ENCODE measurements around the gene SYT1.

SYT1 gene

DNA sequence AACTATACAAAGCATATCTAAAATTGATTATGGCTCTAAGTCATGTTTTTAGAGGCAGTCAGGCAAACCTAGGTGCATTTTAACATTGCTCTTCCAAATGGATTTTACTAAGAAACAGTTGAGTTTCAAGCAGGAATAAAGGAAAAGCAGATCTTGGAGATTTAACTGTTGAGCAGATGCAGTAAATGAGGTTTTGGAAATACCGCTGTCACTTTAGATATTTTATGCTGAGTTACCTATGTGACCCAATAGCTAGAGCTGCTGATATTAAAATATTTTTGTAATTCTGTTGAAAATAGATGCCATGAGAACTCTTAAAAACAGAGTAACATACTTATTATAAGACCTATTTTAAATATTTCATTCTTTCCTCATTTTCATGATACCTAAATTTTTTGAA lies 181.4 kb downstream of the SYT1 start:
- Histone ChIP-seq H3K4me3 (ENCODE audit: low read depth, low read length) (no peak overlapping the region), H3K79me2 (no peaks in the 10 kb centered on the region), H3K27me3 (ENCODE audit: control insufficient read depth, insufficient read depth, low read length) (no peaks in the 10 kb centered on the region), H2AFZ (no peak overlapping the region), H3K36me3 (ENCODE audit: control insufficient read depth, insufficient read depth, low read length) (no peaks in the 10 kb centered on the region), H3K4me1 (no peaks in the 10 kb centered on the region), H3K27ac (no peak overlapping the region), H3K9ac (no peak overlapping the region), H3K4me2 (ENCODE audit: low read length) (no peak overlapping the region), H3K9me3 (ENCODE audit: control insufficient read depth, low read length) (no peaks in the 10 kb centered on the region)
- TF ChIP-seq, protein P1, sequence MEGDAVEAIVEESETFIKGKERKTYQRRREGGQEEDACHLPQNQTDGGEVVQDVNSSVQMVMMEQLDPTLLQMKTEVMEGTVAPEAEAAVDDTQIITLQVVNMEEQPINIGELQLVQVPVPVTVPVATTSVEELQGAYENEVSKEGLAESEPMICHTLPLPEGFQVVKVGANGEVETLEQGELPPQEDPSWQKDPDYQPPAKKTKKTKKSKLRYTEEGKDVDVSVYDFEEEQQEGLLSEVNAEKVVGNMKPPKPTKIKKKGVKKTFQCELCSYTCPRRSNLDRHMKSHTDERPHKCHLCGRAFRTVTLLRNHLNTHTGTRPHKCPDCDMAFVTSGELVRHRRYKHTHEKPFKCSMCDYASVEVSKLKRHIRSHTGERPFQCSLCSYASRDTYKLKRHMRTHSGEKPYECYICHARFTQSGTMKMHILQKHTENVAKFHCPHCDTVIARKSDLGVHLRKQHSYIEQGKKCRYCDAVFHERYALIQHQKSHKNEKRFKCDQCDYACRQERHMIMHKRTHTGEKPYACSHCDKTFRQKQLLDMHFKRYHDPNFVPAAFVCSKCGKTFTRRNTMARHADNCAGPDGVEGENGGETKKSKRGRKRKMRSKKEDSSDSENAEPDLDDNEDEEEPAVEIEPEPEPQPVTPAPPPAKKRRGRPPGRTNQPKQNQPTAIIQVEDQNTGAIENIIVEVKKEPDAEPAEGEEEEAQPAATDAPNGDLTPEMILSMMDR (IDR thresholded peaks at IDR 0.05): no peak

DNA sequence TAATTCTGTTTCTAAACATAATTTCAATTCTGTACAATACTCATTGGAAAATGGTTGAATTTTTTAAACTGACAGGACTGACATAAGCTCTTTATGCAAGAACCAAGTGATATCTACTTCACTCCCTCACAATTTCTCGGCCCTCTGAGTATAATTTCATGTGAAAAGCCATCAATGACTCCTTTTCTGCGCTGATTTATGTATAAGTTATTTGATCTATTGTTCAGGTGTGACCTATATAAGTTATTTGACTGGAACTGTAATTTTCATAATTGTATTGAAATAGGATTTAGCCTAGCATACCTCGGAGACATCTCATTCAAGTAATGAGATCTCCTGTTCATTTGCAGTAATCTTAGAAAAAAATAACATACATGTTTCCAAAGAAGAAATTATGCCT lies 184.4 kb downstream of the SYT1 start:
- Histone ChIP-seq H3K9ac (no peak overlapping the region), H3K36me3 (ENCODE audit: control insufficient read depth, insufficient read depth, low read length) (no peaks in the 10 kb centered on the region), H3K4me3 (ENCODE audit: low read depth, low read length) (no peak overlapping the region), H2AFZ (no peak overlapping the region), H3K9me3 (ENCODE audit: control insufficient read depth, low read length) (no peaks in the 10 kb centered on the region), H3K4me2 (ENCODE audit: low read length) (no peak overlapping the region), H3K27ac (no peak overlapping the region), H3K4me1 (no peaks in the 10 kb centered on the region), H3K79me2 (no peaks in the 10 kb centered on the region), H3K27me3 (ENCODE audit: control insufficient read depth, insufficient read depth, low read length) (no peaks in the 10 kb centered on the region)
- TF ChIP-seq, protein P1 (IDR thresholded peaks at IDR 0.05): no peak

DNA sequence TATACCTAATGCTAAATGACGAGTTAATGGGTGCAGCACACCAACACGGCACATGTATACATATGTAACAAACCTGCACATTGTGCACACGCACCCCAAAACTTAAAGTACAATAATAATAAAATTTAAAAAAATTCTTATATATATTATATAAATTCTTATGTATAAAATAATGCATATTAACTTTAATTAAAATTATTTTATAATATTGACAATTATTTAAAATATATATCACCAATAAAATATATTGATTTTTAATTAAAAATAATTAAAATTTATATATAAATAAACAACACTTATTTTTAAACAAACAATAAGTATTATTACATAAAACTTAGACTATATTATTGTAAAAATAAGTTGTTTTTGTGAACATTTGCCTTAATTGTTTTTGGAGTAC lies 188.8 kb downstream of the SYT1 start:
- no peaks in the 10 kb centered on the region for H3K79me2 ChIP-seq
- H2AFZ ChIP-seq: no peak overlapping the region
- no peaks in the 10 kb centered on the region for H3K9me3 ChIP-seq (ENCODE audit: control insufficient read depth, low read length)
- H3K4me3 ChIP-seq (ENCODE audit: low read depth, low read length): no peak overlapping the region
- no peak overlapping the region for H3K9ac ChIP-seq
- H3K4me1 ChIP-seq: no peaks in the 10 kb centered on the region
- no peaks in the 10 kb centered on the region for H3K36me3 ChIP-seq (ENCODE audit: control insufficient read depth, insufficient read depth, low read length)
- no peak overlapping the region for H3K27ac ChIP-seq
- H3K4me2 ChIP-seq (ENCODE audit: low read length): no peak overlapping the region
- H3K27me3 ChIP-seq (ENCODE audit: control insufficient read depth, insufficient read depth, low read length): no peaks in the 10 kb centered on the region
- TF ChIP-seq, protein P1 (IDR thresholded peaks at IDR 0.05): no peak

DNA sequence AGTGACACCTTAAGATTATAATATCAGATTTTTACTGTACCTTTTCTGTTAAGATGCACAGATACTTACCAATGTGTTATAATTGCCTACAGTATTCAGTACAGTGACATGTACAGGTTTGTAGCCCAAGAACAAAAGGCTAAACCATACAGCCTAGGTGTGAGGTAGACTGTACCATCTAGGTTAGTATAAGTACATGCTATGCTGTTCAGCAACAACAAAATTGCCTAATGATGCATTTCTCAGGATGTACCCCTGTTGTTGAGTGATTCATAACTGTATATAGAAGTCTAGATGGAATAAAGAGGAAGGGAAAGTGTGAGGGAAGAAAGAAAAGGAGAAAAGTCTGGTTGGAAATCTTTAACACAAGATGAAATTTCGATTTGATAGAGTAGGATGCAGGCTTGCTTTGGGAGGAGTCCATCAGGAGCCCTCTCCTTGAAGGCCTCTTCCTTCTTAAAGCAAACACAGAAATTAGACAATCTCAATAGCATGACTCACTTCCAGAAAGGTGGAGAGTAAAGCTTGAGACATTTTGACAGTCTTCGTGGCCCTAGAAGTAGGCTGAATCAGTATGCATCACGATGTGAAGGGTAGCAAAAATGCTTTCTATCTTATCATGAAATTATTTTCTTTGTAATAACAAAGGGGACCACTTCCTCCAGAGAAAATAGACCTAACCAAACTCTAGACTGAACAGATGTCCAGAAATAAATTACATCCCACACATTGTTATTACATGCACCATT lies 191.5 kb downstream of the SYT1 start:
- H3K27ac ChIP-seq: no peak overlapping the region
- no peak overlapping the region for H2AFZ ChIP-seq
- TF ChIP-seq, protein P1 (IDR thresholded peaks at IDR 0.05): no peak
- H3K27me3 ChIP-seq (ENCODE audit: control insufficient read depth, insufficient read depth, low read length): no peaks in the 10 kb centered on the region
- H3K4me2 ChIP-seq (ENCODE audit: low read length): no peak overlapping the region
- no peaks in the 10 kb centered on the region for H3K79me2 ChIP-seq
- H3K9me3 ChIP-seq (ENCODE audit: control insufficient read depth, low read length): no peaks in the 10 kb centered on the region
- no peak overlapping the region for H3K9ac ChIP-seq
- no peaks in the 10 kb centered on the region for H3K36me3 ChIP-seq (ENCODE audit: control insufficient read depth, insufficient read depth, low read length)
- no peaks in the 10 kb centered on the region for H3K4me1 ChIP-seq
- H3K4me3 ChIP-seq (ENCODE audit: low read depth, low read length): no peak overlapping the region

DNA sequence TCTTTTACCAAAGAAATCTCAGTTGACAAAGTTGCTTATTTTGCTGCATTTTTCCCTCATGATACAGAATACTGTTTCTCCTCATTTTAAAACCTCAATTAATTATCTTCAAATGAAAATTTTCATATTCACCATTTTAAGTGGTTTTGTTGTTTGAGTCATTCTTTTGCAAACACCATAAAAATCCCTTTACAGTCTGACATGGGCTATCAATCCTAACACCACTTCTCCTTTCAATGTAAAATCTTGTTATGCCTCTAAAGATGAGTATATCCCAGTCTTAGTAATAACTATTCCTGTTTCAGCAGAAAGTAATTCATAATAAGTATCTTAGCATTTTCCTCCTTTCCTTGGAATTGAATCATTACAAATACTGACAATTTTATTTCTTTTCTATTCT lies 192.2 kb downstream of the SYT1 start:
- Histone ChIP-seq H3K4me2 (ENCODE audit: low read length) (no peak overlapping the region), H3K4me1 (no peaks in the 10 kb centered on the region), H3K9me3 (ENCODE audit: control insufficient read depth, low read length) (no peaks in the 10 kb centered on the region), H3K27ac (no peak overlapping the region), H3K36me3 (ENCODE audit: control insufficient read depth, insufficient read depth, low read length) (no peaks in the 10 kb centered on the region), H3K79me2 (no peaks in the 10 kb centered on the region), H3K9ac (no peak overlapping the region), H3K4me3 (ENCODE audit: low read depth, low read length) (no peak overlapping the region), H3K27me3 (ENCODE audit: control insufficient read depth, insufficient read depth, low read length) (no peaks in the 10 kb centered on the region), H2AFZ (no peak overlapping the region)
- TF ChIP-seq, protein P1 (IDR thresholded peaks at IDR 0.05): no peak

Data from parathyroid adenoma (tissue), 2 donors.